Measurements from ENCODE around the gene EPB41L3.

- TF ChIP-seq, protein P1, sequence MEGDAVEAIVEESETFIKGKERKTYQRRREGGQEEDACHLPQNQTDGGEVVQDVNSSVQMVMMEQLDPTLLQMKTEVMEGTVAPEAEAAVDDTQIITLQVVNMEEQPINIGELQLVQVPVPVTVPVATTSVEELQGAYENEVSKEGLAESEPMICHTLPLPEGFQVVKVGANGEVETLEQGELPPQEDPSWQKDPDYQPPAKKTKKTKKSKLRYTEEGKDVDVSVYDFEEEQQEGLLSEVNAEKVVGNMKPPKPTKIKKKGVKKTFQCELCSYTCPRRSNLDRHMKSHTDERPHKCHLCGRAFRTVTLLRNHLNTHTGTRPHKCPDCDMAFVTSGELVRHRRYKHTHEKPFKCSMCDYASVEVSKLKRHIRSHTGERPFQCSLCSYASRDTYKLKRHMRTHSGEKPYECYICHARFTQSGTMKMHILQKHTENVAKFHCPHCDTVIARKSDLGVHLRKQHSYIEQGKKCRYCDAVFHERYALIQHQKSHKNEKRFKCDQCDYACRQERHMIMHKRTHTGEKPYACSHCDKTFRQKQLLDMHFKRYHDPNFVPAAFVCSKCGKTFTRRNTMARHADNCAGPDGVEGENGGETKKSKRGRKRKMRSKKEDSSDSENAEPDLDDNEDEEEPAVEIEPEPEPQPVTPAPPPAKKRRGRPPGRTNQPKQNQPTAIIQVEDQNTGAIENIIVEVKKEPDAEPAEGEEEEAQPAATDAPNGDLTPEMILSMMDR (IDR thresholded peaks at IDR 0.05), result no peak
- no peak for TF ChIP-seq POLR2A (IDR thresholded peaks at IDR 0.05)
Observed at GRCh38 chr18:5447442-5447841, 96.4 kb downstream of the EPB41L3 start.
